CD1c-positive myeloid dendritic cell (primary cell): ENCODE measurements around the gene GARRE1.

Experiments
- DNase-seq: peaks from one replicate; pipeline ENCODE4 v3.0.0-alpha.2; 2016; ENCODE audit errors: extremely low spot score

The GARRE1 gene

GRCh38 chr19:34291235-34291634, 36.9 kb downstream of the GARRE1 start:
- DNase-seq: no peak

DNA sequence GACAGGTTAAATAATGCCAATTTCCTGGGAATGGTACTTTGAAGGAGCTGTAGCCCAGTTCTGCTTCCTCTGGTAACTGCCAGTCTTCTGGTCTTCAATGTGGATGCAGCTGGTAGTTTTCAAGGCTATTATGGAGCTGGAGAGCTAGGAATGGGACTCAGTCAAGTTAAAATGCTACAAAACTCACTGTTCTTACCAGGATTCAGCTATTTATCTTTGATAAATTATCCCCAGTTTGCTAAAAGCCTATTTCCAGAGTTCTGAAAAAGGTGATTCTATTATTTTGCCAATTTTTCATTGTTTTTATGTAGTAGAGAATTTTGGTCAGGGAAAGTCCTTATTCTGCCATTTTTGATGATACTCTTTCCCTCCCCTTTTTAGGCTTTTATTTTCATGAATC, 40.7 kb downstream of the GARRE1 start:
- DNase-seq: no peak

DNA sequence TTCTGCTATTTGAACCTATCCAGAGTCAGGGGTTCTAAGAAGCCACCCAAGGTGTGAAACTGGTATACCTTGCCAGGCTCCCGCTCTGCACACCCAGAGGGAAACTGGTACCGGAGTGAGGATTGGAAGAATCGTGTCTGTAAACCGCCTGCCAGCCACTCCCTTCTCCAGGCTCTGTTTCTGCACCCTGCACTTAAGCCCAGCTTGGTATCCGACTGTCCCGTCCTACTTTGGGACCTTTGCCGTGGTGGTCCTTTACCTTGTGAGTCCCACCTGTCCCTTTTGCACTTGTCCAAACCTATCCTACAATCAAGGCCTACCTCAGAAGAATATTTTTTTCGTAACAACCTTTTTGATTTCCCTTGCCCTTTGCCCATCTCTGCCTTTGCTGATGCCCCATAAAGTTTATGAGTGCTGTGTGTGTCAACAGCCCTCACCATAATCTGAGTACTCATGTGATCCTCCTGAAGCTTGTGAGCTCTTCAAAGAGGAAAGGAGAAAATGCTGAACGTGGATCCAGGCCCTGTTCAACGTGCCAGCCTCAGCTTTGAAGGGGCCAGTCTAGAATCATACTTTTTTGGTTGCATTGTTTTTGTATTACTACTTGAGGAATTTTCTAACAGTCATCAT, 44.7 kb downstream of the GARRE1 start:
- DNase-seq: no peak

- DNase-seq: no peak
Observed at GRCh38 chr19:34299576-34299975, 45.2 kb downstream of the GARRE1 start.

GRCh38 chr19:34300380-34300779, 46.0 kb downstream of the GARRE1 start:
- no peak for DNase-seq

DNA sequence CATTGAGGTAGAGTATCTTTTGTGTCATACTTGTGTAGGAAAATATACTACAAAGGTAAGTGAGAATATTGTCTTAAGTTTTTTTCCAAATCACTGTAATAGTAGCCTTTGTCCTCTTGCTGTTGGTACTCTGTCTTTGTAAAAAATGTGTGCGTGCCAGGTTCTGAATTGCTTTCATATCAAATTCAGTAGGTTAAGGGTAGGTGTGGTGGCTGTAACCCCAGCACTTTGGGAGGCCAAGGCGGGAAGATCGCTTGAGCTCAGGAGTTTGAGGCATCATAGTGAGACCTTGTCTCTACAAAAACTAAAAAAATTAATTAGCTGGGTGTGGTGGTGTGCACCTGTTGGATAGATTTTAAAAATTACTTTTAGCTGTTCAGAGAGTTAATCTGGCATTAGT, 46.6 kb downstream of the GARRE1 start:
- DNase-seq: no peak
